ENCODE data around the gene BATF.

DNA sequence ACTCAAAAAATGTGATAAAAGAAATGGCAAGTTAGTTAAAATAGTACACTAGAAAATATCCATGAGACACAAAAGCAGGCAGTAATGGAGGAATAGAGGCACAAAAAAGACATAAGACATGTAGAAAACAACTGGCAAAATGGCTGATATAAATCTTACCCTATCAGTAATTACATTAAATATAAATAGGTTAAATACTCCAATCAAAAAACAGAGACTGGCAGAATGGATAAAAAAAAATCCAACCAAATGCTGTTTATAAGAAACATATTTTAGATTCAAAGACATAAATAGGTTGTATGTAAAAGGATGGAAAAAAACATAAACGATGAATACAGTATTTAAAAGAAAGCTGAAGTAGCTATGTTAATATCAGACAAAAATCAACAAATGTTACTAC lies 15.3 kb upstream of the BATF start:
- no peak for TF ChIP-seq CTCF (IDR thresholded peaks at IDR 0.05; ENCODE audit: low read length)
- no peak for TF ChIP-seq EZH2phosphoT487 (IDR thresholded peaks at IDR 0.05; ENCODE audit: low read length)

Data from MM.1S (cell line).